B cell (primary cell): ENCODE data around the gene KAT7. TPM values are rescaled to one million over a fixed set of nuclear protein-coding genes. Genes with fewer than 3 reads are reported as not detected.

Experiments
- ATAC-seq: fragments of 200-7000 bp; cut with Tn5 transposase; one replicate; pipeline ENCODE4 v1.10.0; 2021; ENCODE audit warnings: low read depth, mild to moderate bottlenecking, moderate number of reproducible peaks, moderate library complexity
- CTCF ChIA-PET: fragments of 350-600 bp; sonication (Branson Sonifier 250); formaldehyde crosslinking; loops from one replicate; lab custom pipeline; 2021; ENCODE audit warnings: antibody characterized with exemption, inconsistent platforms; lab: Charles Lee
- POLR2A ChIA-PET: fragments of 350-600 bp; sonication (Branson Sonifier 250); formaldehyde crosslinking; loops from one replicate; lab custom pipeline; 2021; ENCODE audit warnings: antibody characterized with exemption; lab: Charles Lee
- DNase-seq: peaks from one replicate; pipeline ENCODE4 v3.0.0; 2013
- H2AFZ ChIP-seq: 2 replicates; pipeline ENCODE4 v1.6.1; 2012; ENCODE audit warnings: mild to moderate bottlenecking, low read depth, low read length; ENCODE audit not compliant: insufficient read depth, poor library complexity, severe bottlenecking
- H3K27ac ChIP-seq, 2 donors: 1 replicate in 1 of 2; 2 replicates in 1 of 2; pipeline ENCODE4 v1.5.1; 2012 to 2013; ENCODE audit warnings: low read length in 2 of 2, mild to moderate bottlenecking in 2 of 2, moderate library complexity in 1 of 2
- H3K27me3 ChIP-seq, 4 experiments: fragments of 200-600 bp in 1 of 4; sonication (generic) in 1 of 4; replicated peaks in 1 of 4; 1 replicate in 2 of 4; 2 replicates in 2 of 4; pipeline versions ENCODE4 v1.6.1 to v1.7.0; 2013 to 2016; ENCODE audit warnings: low read length in 3 of 4, mild to moderate bottlenecking in 2 of 4, mixed read lengths in 1 of 4, moderate library complexity in 1 of 4; ENCODE audit not compliant: insufficient read depth in 4 of 4, control insufficient read depth in 3 of 4; ENCODE audit errors: control extremely low read depth in 1 of 4
- H3K36me3 ChIP-seq, 2 experiments: replicated peaks in 1 of 2; 1 replicate in 1 of 2; 2 replicates in 1 of 2; pipeline versions ENCODE4 v1.6.1 to v1.7.1; 2013; ENCODE audit warnings: low read length in 1 of 2; ENCODE audit not compliant: insufficient read depth in 2 of 2, control insufficient read depth in 1 of 2; ENCODE audit errors: control extremely low read depth in 1 of 2, extremely low read depth in 1 of 2
- H3K4me1 ChIP-seq, 2 donors: fragments of 200-600 bp in 1 of 2; sonication (generic) in 1 of 2; 1 replicate in 1 of 2; 2 replicates in 1 of 2; pipeline versions ENCODE4 v1.5.1 to v1.6.1; 2013 to 2017; ENCODE audit warnings: low read length in 2 of 2; ENCODE audit not compliant: control insufficient read depth in 2 of 2, insufficient read depth in 2 of 2
- H3K4me2 ChIP-seq: replicated peaks from 2 replicates; pipeline ENCODE3; 2012; ENCODE audit warnings: mild to moderate bottlenecking, low read depth, low read length; ENCODE audit not compliant: poor library complexity, severe bottlenecking
- H3K4me3 ChIP-seq, 5 experiments: fragments of 200-600 bp in 1 of 5; sonication (generic) in 1 of 5; 1 replicate in 3 of 5; 2 replicates in 2 of 5; pipeline versions ENCODE4 v1.5.1 to v1.7.0; 2011 to 2016; ENCODE audit warnings: low read length in 4 of 5, mild to moderate bottlenecking in 4 of 5, low read depth in 2 of 5, control low read depth in 1 of 5, moderate library complexity in 1 of 5; ENCODE audit not compliant: insufficient read depth in 1 of 5; ENCODE audit errors: control extremely low read depth in 1 of 5, extremely low read depth in 1 of 5
- H3K79me2 ChIP-seq: fragments of 200-600 bp; sonication (generic); one replicate; pipeline ENCODE4 v1.6.0; 2016; ENCODE audit warnings: low read length; ENCODE audit not compliant: control insufficient read depth, insufficient read depth
- H3K9ac ChIP-seq: fragments of 200-600 bp; sonication (generic); 2 replicates; pipeline ENCODE4 v1.6.1; 2017; ENCODE audit warnings: mild to moderate bottlenecking, low read length, moderate library complexity
- H3K9me3 ChIP-seq, 3 donors: one replicate each; pipeline versions ENCODE4 v1.6.1 to v1.7.1; 2013; ENCODE audit warnings: low read length in 2 of 3; ENCODE audit not compliant: control insufficient read depth in 2 of 3, insufficient read depth in 1 of 3; ENCODE audit errors: control extremely low read depth in 1 of 3
- H4K20me1 ChIP-seq: 2 replicates; pipeline ENCODE4 v1.6.0; 2012; ENCODE audit warnings: mild to moderate bottlenecking, low read length; ENCODE audit not compliant: insufficient read depth, control insufficient read depth, poor library complexity, severe bottlenecking
- H3K27ac Mint-ChIP-seq: one replicate; pipeline ENCODE4 v1.8.0; 2021; ENCODE audit warnings: mixed read lengths
- H3K27me3 Mint-ChIP-seq: one replicate; pipeline ENCODE4 v1.8.0; 2021; ENCODE audit warnings: mixed read lengths
- H3K4me1 Mint-ChIP-seq: one replicate; pipeline ENCODE4 v1.8.0; 2021; ENCODE audit warnings: mixed read lengths
- H3K4me3 Mint-ChIP-seq: one replicate; pipeline ENCODE4 v1.8.0; 2021; ENCODE audit warnings: mixed read lengths
- H3K9me3 Mint-ChIP-seq: one replicate; pipeline ENCODE4 v1.8.0; 2022; ENCODE audit warnings: mixed read lengths; ENCODE audit not compliant: insufficient read depth
- CTCF ChIP-seq: fragments of 200-600 bp; IDR thresholded peaks from one replicate; pipeline ENCODE4 v1.8.0; 2022; ENCODE audit warnings: antibody characterized with exemption, mild to moderate bottlenecking
- EZH2 ChIP-seq: IDR thresholded peaks from 2 replicates; pipeline ENCODE4 v1.6.1; 2012; ENCODE audit warnings: borderline replicate concordance, low read depth, mild to moderate bottlenecking, moderate library complexity, low read length; ENCODE audit not compliant: insufficient read depth, poor library complexity, severe bottlenecking
- WGBS: methylation state at CpG from one replicate; pipeline ENCODE4 v1.1.5; 2013; ENCODE audit warnings: missing lambda C conversion rate; ENCODE audit not compliant: insufficient coverage; 5-methylcytosine and 5-hydroxymethylcytosine counted together
- intact Hi-C: fragments of 100-400 bp; cut with micrococcal nuclease; formaldehyde crosslinking; loops from one replicate; pipeline ENCODE4 v1.10.0; 2022
- polyA plus RNA-seq: library from polyadenylated mRNA; depleted of rRNA; stranded (reverse); fragments of >200 nt; gene quantifications from 2 replicates; pipeline ENCODE4 v1.2.3, GENCODE V29; 2012
- total RNA-seq, 2 donors: library from RNA; stranded (reverse); fragments of 120-200 nt in 1 of 2; gene quantifications; 1 replicate in 1 of 2; 2 replicates in 1 of 2; pipeline versions ENCODE4 v1.2.3 to v1.2.4, GENCODE V29; 2013 to 2022

The KAT7 gene
- total and polyA plus RNA-seq, 2 donors (not counting 1 experiment from before 2014, with no cell fraction given), result 16.7 to 124 TPM

GRCh38 chr17:49882434-49882833 lies 94.0 kb downstream of the KAT7 start:
- POLR2A ChIA-PET, result no interaction called here
- H3K4me2 ChIP-seq, result no peak overlapping the region
- H3K4me3 ChIP-seq, result no peak overlapping the region
- TF ChIP-seq EZH2 (no peak), CTCF (no peak)
- intact Hi-C loops, result no loop called here
- Mint-ChIP-seq H3K4me1 (peaks cover 6% of the 10 kb centered on the region), H3K9me3 (no peaks in the 10 kb centered on the region), H3K27ac (no peak overlapping the region), H3K27me3 (peaks cover 58% of the 10 kb centered on the region), H3K4me3 (no peak overlapping the region)
- no peak for DNase-seq
- no peaks in the 10 kb centered on the region for H3K79me2 ChIP-seq
- no peak overlapping the region for H3K9ac ChIP-seq
- H3K9me3 ChIP-seq, result no peaks in the 10 kb centered on the region
- CTCF ChIA-PET, result interaction anchor here (0.9 to 1.5 kb wide), 3 partner anchors 11 to 115 kb away, joined by 3 to 15 read pairs (median 3); no protein-coding TSS in a partner anchor
- H4K20me1 ChIP-seq, result no peaks in the 10 kb centered on the region
- no peak for ATAC-seq
- H2AFZ ChIP-seq, result no peak overlapping the region
- no peaks in the 10 kb centered on the region for H3K36me3 ChIP-seq
- no peak overlapping the region for H3K27ac ChIP-seq
- peaks cover 0 to 50% (median 18%) of the 10 kb centered on the region in 4 experiments for H3K27me3 ChIP-seq
- H3K4me1 ChIP-seq, result peaks cover 9 to 10% of the 10 kb centered on the region in 2 donors
- WGBS, result 62% methylated on average over 7 of the region's 7 CpGs

Other genes starting within 250 kb of the KAT7 start
- gene NXPH3, start 212.8 kb upstream of the KAT7 start, total RNA-seq, result not detected in 2 replicates
- gene NXPH3, start 212.8 kb upstream of the KAT7 start, polyA plus RNA-seq, result not detected in 2 replicates
- 72.1 and 79.2 TPM in 2 replicates for gene SPOP, start 110.6 kb upstream of the KAT7 start, total RNA-seq
- 27.0 and 50.5 TPM in 2 replicates for gene SPOP, start 110.6 kb upstream of the KAT7 start, polyA plus RNA-seq
- gene SLC35B1, start 80.7 kb upstream of the KAT7 start, total RNA-seq, result 40.5 and 47.2 TPM in 2 replicates
- gene SLC35B1, start 80.7 kb upstream of the KAT7 start, polyA plus RNA-seq, result 32.3 and 35.0 TPM in 2 replicates
- 93.3 and 93.4 TPM in 2 replicates for gene FAM117A, start 24.6 kb upstream of the KAT7 start, total RNA-seq
- 105 and 162 TPM in 2 replicates for gene FAM117A, start 24.6 kb upstream of the KAT7 start, polyA plus RNA-seq
- not detected in 2 replicates for gene TAC4, start 59.4 kb downstream of the KAT7 start, total RNA-seq
- not detected in 2 replicates for gene TAC4, start 59.4 kb downstream of the KAT7 start, polyA plus RNA-seq
- 0.17 and 0.53 TPM in 2 replicates for gene DLX4, start 180.5 kb downstream of the KAT7 start, total RNA-seq
- 0.30 and 0.88 TPM in 2 replicates for gene DLX4, start 180.5 kb downstream of the KAT7 start, polyA plus RNA-seq
- gene DLX3, start 206.5 kb downstream of the KAT7 start, total RNA-seq, result not detected in 2 replicates
- gene DLX3, start 206.5 kb downstream of the KAT7 start, polyA plus RNA-seq, result not detected in 2 replicates